BLaER1 treated with 17β-estradiol and CSF1 and Interleukin-3, amounts not matched to agents 10 nM and 100 nM (cell line): ENCODE data around the gene TCF12.

Source experiments
- H3K27ac ChIP-seq, 11 experiments: shearing (Covaris generic); formaldehyde crosslinking; 2 replicates each; pipeline ENCODE4 v1.8.1; 2022
- H3K27me3 ChIP-seq, 11 experiments: shearing (Covaris generic); formaldehyde crosslinking; 2 replicates each; pipeline ENCODE4 v1.8.1; 2022
- H3K36me3 ChIP-seq, 11 experiments: shearing (Covaris generic); formaldehyde crosslinking; 2 replicates each; pipeline ENCODE4 v1.8.1; 2022
- H3K4me1 ChIP-seq, 10 experiments: shearing (Covaris generic); formaldehyde crosslinking; 2 replicates each; pipeline ENCODE4 v1.8.1; 2022
- H3K4me2 ChIP-seq, 11 experiments: shearing (Covaris generic); formaldehyde crosslinking; 2 replicates each; pipeline ENCODE4 v1.8.1; 2022
- H3K4me3 ChIP-seq, 10 experiments: shearing (Covaris generic); formaldehyde crosslinking; 2 replicates each; pipeline ENCODE4 v1.8.1; 2022
- H3K9ac ChIP-seq, 11 experiments: shearing (Covaris generic); formaldehyde crosslinking; 2 replicates each; pipeline ENCODE4 v1.8.1; 2022
- H3K9me3 ChIP-seq, 11 experiments: shearing (Covaris generic); formaldehyde crosslinking; replicated peaks in 1 of 11; 2 replicates each; pipeline ENCODE4 v1.8.1; 2022
- H4K20me1 ChIP-seq, 11 experiments: shearing (Covaris generic); formaldehyde crosslinking; 2 replicates each; pipeline ENCODE4 v1.8.1; 2022
- Cebpa-rat ChIP-seq, 11 experiments: shearing (Covaris generic); IDR thresholded peaks; 2 replicates each; pipeline ENCODE4 v1.8.1; 2022

The TCF12 gene

GRCh38 chr15:57297163-57297593, 378.7 kb downstream of the TCF12 start:
- peaks cover 0 to 65% (median 14%) of the 10 kb centered on the region in 10 experiments; a peak in 12 of 20 replicates for H3K4me1 ChIP-seq
- H3K27ac ChIP-seq: peak overlapping the region in 1 of 11 experiments; percentile 6; a peak in 2 of 22 replicates
- peaks cover 0 to 11% (median 4%) of the 10 kb centered on the region in 11 experiments; a peak in 11 of 22 replicates for H3K36me3 ChIP-seq
- no peaks in the 10 kb centered on the region for H4K20me1 ChIP-seq
- no peaks in the 10 kb centered on the region; a peak in 1 of 22 replicates for H3K9me3 ChIP-seq
- no peak for TF ChIP-seq Cebpa-rat (IDR thresholded peaks at IDR 0.05)
- no peaks in the 10 kb centered on the region for H3K27me3 ChIP-seq
- H3K4me3 ChIP-seq: no peak overlapping the region
- peak overlapping the region in 3 of 11 experiments; percentile 10 to 68 (median 62); a peak in 5 of 22 replicates for H3K4me2 ChIP-seq
- no peak overlapping the region for H3K9ac ChIP-seq

GRCh38 chr15:57297630-57298029, 379.2 kb downstream of the TCF12 start:
- H3K27me3 ChIP-seq: no peaks in the 10 kb centered on the region
- peaks cover 0 to 6% (median under 1%) of the 10 kb centered on the region in 11 experiments; a peak in 4 of 22 replicates for H3K36me3 ChIP-seq
- H3K4me1 ChIP-seq: peaks cover 0 to 65% (median 14%) of the 10 kb centered on the region in 10 experiments; a peak in 12 of 20 replicates
- H3K4me3 ChIP-seq: no peak overlapping the region
- no peak for TF ChIP-seq Cebpa-rat (IDR thresholded peaks at IDR 0.05)
- H3K9me3 ChIP-seq: no peaks in the 10 kb centered on the region
- peak overlapping the region in 3 of 11 experiments; percentile 10 to 68 (median 62); a peak in 5 of 22 replicates for H3K4me2 ChIP-seq
- H3K27ac ChIP-seq: peak overlapping the region in 1 of 11 experiments; percentile 6; a peak in 2 of 22 replicates
- H3K9ac ChIP-seq: no peak overlapping the region
- no peaks in the 10 kb centered on the region for H4K20me1 ChIP-seq

GRCh38 chr15:57298204-57298603, 379.8 kb downstream of the TCF12 start:
- no peak overlapping the region for H3K4me3 ChIP-seq
- no peaks in the 10 kb centered on the region for H3K27me3 ChIP-seq
- peak overlapping the region in 2 of 11 experiments; percentile 46 to 52; a peak in 4 of 22 replicates for H3K9ac ChIP-seq
- peak overlapping the region in 3 of 11 experiments; percentile 71 to 82 (median 72); a peak in 6 of 22 replicates for H3K27ac ChIP-seq
- no peaks in the 10 kb centered on the region for H3K9me3 ChIP-seq
- peak overlapping the region in 4 of 11 experiments; percentile 44 to 68 (median 59); a peak in 6 of 22 replicates for H3K4me2 ChIP-seq
- peaks cover 0 to 5% (median 0%) of the 10 kb centered on the region in 11 experiments; a peak in 2 of 22 replicates for H3K36me3 ChIP-seq
- peaks cover 0 to 65% (median 14%) of the 10 kb centered on the region in 10 experiments; a peak in 12 of 20 replicates for H3K4me1 ChIP-seq
- no peak for TF ChIP-seq Cebpa-rat (IDR thresholded peaks at IDR 0.05)
- H4K20me1 ChIP-seq: no peaks in the 10 kb centered on the region

- no peak overlapping the region for H3K4me3 ChIP-seq
- H3K9ac ChIP-seq: peak overlapping the region in 3 of 11 experiments; percentile 23 to 52 (median 52); a peak in 4 of 22 replicates
- TF ChIP-seq Cebpa-rat (IDR thresholded peaks at IDR 0.05): no peak
- no peaks in the 10 kb centered on the region for H3K27me3 ChIP-seq
- H3K4me2 ChIP-seq: peak overlapping the region in 6 of 11 experiments; percentile 14 to 68 (median 52); a peak in 11 of 22 replicates
- H3K9me3 ChIP-seq: no peaks in the 10 kb centered on the region
- H3K27ac ChIP-seq: peak overlapping the region in 6 of 11 experiments; percentile 9 to 82 (median 55); a peak in 10 of 22 replicates
- 0 out of 22 replicates have a peak, but pooled peaks cover 0 to under 1% (median 0%) of the 10 kb centered on the region in 11 experiments for H3K36me3 ChIP-seq
- no peaks in the 10 kb centered on the region for H4K20me1 ChIP-seq
- H3K4me1 ChIP-seq: peaks cover 0 to 65% (median 14%) of the 10 kb centered on the region in 10 experiments; a peak in 12 of 20 replicates
These were observed 380.6 kb downstream of the TCF12 start for GRCh38 chr15:57298843-57299550.

- Histone ChIP-seq H3K4me3 (no peak overlapping the region; a peak in 1 of 20 replicates), H3K27ac (peak overlapping the region in 1 of 11 experiments; percentile 82; a peak in 1 of 22 replicates), H4K20me1 (no peaks in the 10 kb centered on the region), H3K9ac (no peak overlapping the region), H3K4me2 (peak overlapping the region in 3 of 11 experiments; percentile 16 to 68 (median 62); a peak in 6 of 22 replicates), H3K36me3 (no peaks in the 10 kb centered on the region), H3K9me3 (no peaks in the 10 kb centered on the region), H3K27me3 (no peaks in the 10 kb centered on the region), H3K4me1 (peaks cover 0 to 60% (median 20%) of the 10 kb centered on the region in 10 experiments; a peak in 16 of 20 replicates)
- TF ChIP-seq Cebpa-rat (IDR thresholded peaks at IDR 0.05): no peak; a peak in 1 of 22 replicates
These were observed 382.9 kb downstream of the TCF12 start for GRCh38 chr15:57301307-57301706.

GRCh38 chr15:57302640-57303257, 384.3 kb downstream of the TCF12 start:
- Histone ChIP-seq H3K9me3 (no peaks in the 10 kb centered on the region), H3K27me3 (no peaks in the 10 kb centered on the region), H3K27ac (no peak overlapping the region), H3K36me3 (no peaks in the 10 kb centered on the region), H3K4me1 (peaks cover 7 to 54% (median 29%) of the 10 kb centered on the region in 10 experiments; a peak in 19 of 20 replicates), H3K4me2 (0 out of 22 replicates have a peak overlapping the region, but pooled peaks of 1 of the 11 experiments have one; percentile 14), H3K9ac (no peak overlapping the region), H4K20me1 (no peaks in the 10 kb centered on the region), H3K4me3 (no peak overlapping the region)
- no peak for TF ChIP-seq Cebpa-rat (IDR thresholded peaks at IDR 0.05)

- H3K4me3 ChIP-seq: no peak overlapping the region
- no peaks in the 10 kb centered on the region for H3K36me3 ChIP-seq
- H4K20me1 ChIP-seq: no peaks in the 10 kb centered on the region
- peaks cover 7 to 32% (median 16%) of the 10 kb centered on the region in 10 experiments; a peak in 19 of 20 replicates for H3K4me1 ChIP-seq
- no peak overlapping the region for H3K9ac ChIP-seq
- H3K9me3 ChIP-seq: no peaks in the 10 kb centered on the region
- H3K27me3 ChIP-seq: no peaks in the 10 kb centered on the region
- TF ChIP-seq Cebpa-rat (IDR thresholded peaks at IDR 0.05): no peak
- H3K27ac ChIP-seq: no peak overlapping the region
- no peak overlapping the region for H3K4me2 ChIP-seq
These were observed 386.6 kb downstream of the TCF12 start for GRCh38 chr15:57305009-57305408.

GRCh38 chr15:57306161-57306943, 387.9 kb downstream of the TCF12 start:
- H3K9ac ChIP-seq: peak overlapping the region; percentile 62 to 80 (median 75)
- TF ChIP-seq Cebpa-rat (IDR thresholded peaks at IDR 0.05): no peak
- H3K4me2 ChIP-seq: peak overlapping the region; percentile 83 to 99 (median 91)
- no peaks in the 10 kb centered on the region for H4K20me1 ChIP-seq
- peak overlapping the region; percentile 53 to 73 (median 63) for H3K4me3 ChIP-seq
- peak overlapping the region in 10 of 11 experiments; percentile 48 to 73 (median 64); a peak in 19 of 22 replicates for H3K27ac ChIP-seq
- no peaks in the 10 kb centered on the region for H3K27me3 ChIP-seq
- H3K9me3 ChIP-seq: no peaks in the 10 kb centered on the region
- no peaks in the 10 kb centered on the region for H3K36me3 ChIP-seq
- peaks cover 6 to 18% (median 14%) of the 10 kb centered on the region in 10 experiments; a peak in 19 of 20 replicates for H3K4me1 ChIP-seq
